Mucosa of stomach (tissue), 1 donor: ENCODE measurements around the gene SLC1A1.
"Not testable (repeated sequence)": the region's sequence is repeated elsewhere in the genome, so short reads cannot be mapped to it uniquely, and the experiment has no call there.

ENCODE experiments used
- H3K27me3 ChIP-seq: one replicate; pipeline ENCODE4 v1.7.0; 2013; ENCODE audit warnings: mild to moderate bottlenecking, low read length; ENCODE audit not compliant: control insufficient read depth, insufficient read depth
- H3K36me3 ChIP-seq: one replicate; pipeline ENCODE4 v1.7.0; 2013; ENCODE audit warnings: low read length; ENCODE audit not compliant: control insufficient read depth, insufficient read depth
- H3K4me1 ChIP-seq: one replicate; pipeline ENCODE4 v1.7.0; 2013; ENCODE audit warnings: mild to moderate bottlenecking, low read length; ENCODE audit not compliant: control insufficient read depth, insufficient read depth
- H3K4me3 ChIP-seq: one replicate; pipeline ENCODE4 v1.7.0; 2013; ENCODE audit warnings: low read length
- H3K9ac ChIP-seq: one replicate; pipeline ENCODE4 v1.7.0; 2013; ENCODE audit warnings: mild to moderate bottlenecking, low read length, moderate library complexity
- H3K9me3 ChIP-seq: one replicate; pipeline ENCODE4 v1.7.0; 2013; ENCODE audit warnings: mild to moderate bottlenecking, low read length, moderate library complexity; ENCODE audit not compliant: control insufficient read depth
- donor health status: Pancreatic carcinoma.

SLC1A1 gene

DNA sequence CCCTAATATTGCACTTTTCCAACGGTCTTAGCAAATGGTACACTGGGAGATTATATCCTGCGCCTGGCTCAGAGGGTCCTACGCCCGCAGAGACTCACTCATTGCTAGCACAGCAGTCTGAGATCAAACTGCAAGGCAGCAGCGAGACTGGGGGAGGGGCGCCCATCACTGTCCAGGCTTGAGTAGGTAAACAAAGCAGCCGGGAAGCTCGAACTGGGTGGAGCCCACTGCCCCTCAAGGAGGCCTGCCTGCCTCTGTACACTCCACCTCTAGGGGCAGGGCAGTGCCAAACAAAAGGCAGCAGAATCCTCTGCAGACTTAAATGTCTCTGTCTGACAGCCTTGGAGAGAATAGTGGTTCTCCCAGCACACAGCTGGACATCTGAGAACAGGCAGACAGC lies 41.1 kb downstream of the SLC1A1 start:
- H3K4me3 ChIP-seq, H3K27me3 ChIP-seq, H3K9me3 ChIP-seq, H3K36me3 ChIP-seq, H3K9ac ChIP-seq, H3K4me1 ChIP-seq: not testable (repeated sequence)

DNA sequence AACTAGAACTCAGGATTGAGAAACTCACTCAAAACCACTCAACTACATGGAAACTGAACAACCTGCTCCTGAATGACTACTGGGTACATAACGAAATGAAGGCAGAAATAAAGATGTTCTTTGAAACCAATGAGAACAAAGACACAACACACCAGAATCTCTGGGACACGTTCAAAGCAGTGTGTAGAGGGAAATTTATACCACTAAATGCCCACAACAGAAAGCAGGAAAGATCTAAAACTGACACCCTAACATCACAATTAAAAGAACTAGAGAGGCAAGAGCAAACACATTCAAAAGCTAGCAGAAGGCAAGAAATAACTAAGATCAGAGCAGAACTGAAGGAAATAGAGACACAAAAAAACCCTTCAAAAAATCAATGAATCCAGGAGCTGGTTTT lies 43.6 kb downstream of the SLC1A1 start:
- not testable (repeated sequence) for H3K9me3 ChIP-seq, H3K27me3 ChIP-seq, H3K9ac ChIP-seq, H3K4me1 ChIP-seq, H3K4me3 ChIP-seq, H3K36me3 ChIP-seq

DNA sequence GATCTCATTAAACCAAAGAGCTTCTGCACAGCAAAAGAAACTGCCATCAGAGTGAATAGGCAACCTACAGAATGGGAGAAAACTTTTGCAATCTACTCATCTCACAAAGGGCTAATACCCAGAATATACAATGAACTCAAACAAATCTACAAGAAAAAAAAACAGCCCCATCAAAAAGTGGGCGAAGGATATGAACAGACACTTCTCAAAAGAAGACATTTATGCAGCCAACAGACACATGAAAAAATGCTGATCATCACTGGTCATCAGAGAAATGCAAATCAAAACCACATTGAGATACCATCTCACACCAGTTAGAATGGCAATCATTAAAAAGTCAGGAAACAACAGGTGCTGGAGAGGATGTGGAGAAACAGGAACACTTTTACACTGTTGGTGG lies 45.9 kb downstream of the SLC1A1 start:
- H3K36me3 ChIP-seq, H3K9me3 ChIP-seq, H3K4me1 ChIP-seq, H3K9ac ChIP-seq, H3K27me3 ChIP-seq, H3K4me3 ChIP-seq: not testable (repeated sequence)

DNA sequence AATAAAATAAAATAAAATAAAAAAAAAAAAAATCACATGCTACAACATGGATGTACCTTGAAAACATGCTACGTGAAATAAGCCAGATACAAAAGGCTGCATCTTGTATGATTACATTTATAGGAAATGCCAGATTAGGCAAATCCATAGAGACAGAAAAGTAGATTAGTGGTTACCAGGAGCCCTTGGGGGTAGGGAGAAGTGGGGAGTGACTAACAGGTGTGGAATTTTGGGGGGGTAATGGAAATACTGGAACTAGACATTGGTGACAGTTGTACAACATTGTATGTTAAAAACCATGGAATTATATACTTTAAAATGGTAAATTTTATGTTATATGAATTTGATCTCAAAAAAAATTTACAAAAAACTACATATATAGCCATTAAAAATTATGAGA lies 47.3 kb downstream of the SLC1A1 start:
- Histone ChIP-seq H3K4me3 (no peak overlapping the region), H3K27me3 (no peaks in the 10 kb centered on the region), H3K9ac (no peak overlapping the region), H3K4me1 (no peaks in the 10 kb centered on the region), H3K36me3 (no peaks in the 10 kb centered on the region), H3K9me3 (no peaks in the 10 kb centered on the region)

DNA sequence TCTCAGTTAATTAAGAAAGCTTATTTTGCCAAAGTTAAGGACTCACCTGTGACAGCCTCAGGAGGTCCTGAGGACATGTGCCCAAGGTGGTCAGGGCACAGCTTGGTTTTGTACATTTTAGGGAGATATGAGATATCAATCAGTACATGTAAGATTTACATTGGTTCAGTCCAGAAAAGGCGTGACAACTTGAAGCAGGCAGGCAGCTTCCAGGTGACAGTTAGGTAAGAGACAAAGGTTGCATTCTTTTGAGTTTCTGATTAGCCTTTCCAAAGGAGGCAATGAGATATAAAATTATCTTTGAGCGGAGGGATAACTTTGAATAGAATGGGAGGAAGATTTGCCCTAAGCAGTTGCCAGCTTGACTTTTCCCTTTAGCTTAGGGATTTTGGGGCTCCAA lies 47.8 kb downstream of the SLC1A1 start:
- H3K27me3 ChIP-seq, result no peaks in the 10 kb centered on the region
- H3K36me3 ChIP-seq, result no peaks in the 10 kb centered on the region
- H3K4me1 ChIP-seq, result no peaks in the 10 kb centered on the region
- no peak overlapping the region for H3K9ac ChIP-seq
- no peak overlapping the region for H3K4me3 ChIP-seq
- H3K9me3 ChIP-seq, result no peaks in the 10 kb centered on the region

DNA sequence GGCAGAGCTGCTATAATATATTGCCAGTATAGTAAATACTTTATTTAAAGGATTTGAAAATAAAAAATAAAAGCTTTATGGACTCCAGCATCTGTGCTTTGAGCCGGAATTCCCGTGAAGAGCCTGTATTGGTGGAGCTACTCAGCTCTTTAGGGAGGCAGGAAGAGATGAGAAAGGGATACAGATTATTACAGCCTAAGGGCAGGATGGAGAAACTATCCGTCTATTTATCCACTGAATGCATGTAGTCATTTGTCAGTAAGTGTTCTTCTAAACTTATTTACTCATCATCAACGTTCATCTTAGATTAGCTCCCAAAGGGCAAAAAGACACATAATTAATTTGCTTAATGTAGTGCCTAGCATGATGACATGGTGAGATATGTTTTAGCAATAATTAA lies 48.4 kb downstream of the SLC1A1 start:
- Histone ChIP-seq H3K36me3 (no peaks in the 10 kb centered on the region), H3K27me3 (no peaks in the 10 kb centered on the region), H3K9me3 (no peaks in the 10 kb centered on the region), H3K4me3 (no peak overlapping the region), H3K9ac (no peak overlapping the region), H3K4me1 (no peaks in the 10 kb centered on the region)

DNA sequence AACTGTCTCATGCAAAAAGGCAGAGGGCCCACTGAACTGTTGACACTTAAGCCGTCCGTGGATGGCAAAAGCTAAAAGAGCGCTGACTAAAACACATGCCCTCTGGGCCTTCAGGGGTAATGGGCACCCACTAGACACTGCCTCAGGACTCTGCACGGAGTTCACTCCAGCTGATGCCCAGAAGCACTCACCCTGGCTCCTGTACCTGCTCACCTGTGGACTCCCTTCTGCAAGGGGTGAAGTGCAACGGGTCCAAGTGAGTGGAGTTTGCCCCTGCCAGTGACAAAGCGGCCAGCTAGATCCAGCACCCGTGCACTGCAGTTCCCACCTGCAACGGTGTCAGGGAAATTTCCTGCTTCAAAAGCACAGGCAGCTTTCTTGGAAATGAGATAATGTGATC lies 50.2 kb downstream of the SLC1A1 start:
- no peaks in the 10 kb centered on the region for H3K36me3 ChIP-seq
- H3K9ac ChIP-seq, result no peak overlapping the region
- no peak overlapping the region for H3K4me3 ChIP-seq
- H3K27me3 ChIP-seq, result no peaks in the 10 kb centered on the region
- no peaks in the 10 kb centered on the region for H3K4me1 ChIP-seq
- H3K9me3 ChIP-seq, result no peaks in the 10 kb centered on the region

DNA sequence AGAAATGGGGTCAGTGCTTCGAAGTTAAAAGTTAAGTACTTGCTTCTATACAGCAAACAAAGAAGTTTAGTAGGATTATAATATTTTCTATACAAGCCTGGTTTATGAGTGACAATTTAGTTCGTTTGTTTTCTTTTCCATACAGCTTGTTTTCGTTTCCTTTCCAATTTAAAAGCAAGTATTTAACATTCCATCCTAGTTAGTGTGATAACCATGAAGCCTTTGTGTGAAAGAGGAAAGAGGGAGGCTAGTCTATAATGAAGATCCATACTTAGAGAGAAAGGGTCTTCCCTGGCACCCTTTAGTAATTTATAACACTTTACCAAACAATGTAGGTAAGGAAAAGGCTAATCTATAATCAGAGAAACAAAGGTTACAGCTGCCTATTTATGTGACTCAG lies 51.0 kb downstream of the SLC1A1 start:
- Histone ChIP-seq H3K9me3 (no peaks in the 10 kb centered on the region), H3K9ac (no peak overlapping the region), H3K4me3 (no peak overlapping the region), H3K4me1 (no peaks in the 10 kb centered on the region), H3K36me3 (no peaks in the 10 kb centered on the region), H3K27me3 (no peaks in the 10 kb centered on the region)

DNA sequence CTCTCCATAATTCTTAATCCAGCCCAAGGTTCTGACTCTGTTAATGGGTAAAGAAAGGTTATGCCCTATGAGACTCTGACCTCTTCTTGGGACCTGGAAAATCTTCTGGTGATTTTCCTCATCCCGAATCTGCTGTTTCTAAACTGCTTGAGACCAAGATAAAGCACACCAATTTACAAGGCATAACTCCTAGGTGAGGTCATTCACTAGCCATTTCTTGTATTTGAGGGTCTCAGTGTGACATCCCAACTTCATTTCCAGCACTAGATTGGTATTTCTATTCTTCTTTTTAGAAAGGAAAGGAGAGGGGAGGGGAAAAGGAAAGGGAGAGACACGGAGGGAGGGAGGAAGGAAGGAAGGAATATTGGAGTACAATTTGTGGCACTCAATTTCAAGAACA lies 51.6 kb downstream of the SLC1A1 start:
- H3K4me3 ChIP-seq, result no peak overlapping the region
- no peaks in the 10 kb centered on the region for H3K9me3 ChIP-seq
- H3K9ac ChIP-seq, result no peak overlapping the region
- H3K27me3 ChIP-seq, result no peaks in the 10 kb centered on the region
- H3K36me3 ChIP-seq, result no peaks in the 10 kb centered on the region
- no peaks in the 10 kb centered on the region for H3K4me1 ChIP-seq

DNA sequence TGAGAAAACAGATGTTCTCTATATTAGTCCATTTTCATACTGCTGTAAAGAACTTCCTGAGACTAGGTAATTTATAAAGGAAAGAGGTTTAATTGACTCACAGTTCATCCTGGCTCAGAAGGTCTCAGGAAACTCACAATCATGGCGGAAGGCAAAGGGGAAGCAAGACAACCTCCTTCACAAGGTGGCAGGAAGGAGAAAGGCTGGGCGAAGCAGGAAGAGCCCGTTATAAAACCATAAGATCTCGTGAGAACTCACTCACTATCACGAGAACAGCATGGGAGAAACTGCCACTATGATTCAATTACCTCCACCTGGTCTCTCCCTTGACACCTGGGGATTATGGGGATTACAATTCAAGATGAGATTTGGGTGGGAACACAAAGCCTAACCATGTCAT lies 54.4 kb downstream of the SLC1A1 start:
- H3K9ac ChIP-seq, H3K27me3 ChIP-seq, H3K9me3 ChIP-seq, H3K36me3 ChIP-seq, H3K4me3 ChIP-seq, H3K4me1 ChIP-seq: not testable (repeated sequence)

DNA sequence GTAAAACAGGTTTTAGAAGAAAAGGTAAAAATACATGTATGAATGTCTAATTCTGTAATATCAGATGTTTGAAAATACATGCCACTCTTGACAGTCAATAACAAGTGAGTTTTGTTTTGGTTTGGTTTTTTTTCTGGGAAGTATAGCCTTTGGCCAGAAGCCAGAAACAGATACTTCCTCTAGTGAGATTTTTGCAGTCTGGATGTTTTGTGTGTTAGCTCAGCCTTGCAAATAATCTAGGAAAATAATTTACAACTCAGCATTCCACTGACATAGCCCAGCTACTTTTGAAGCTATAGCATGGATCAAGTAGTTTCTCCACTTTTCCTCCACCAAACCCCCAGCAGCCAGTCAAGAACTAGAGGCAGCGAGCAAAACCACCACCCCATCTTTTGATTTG lies 56.7 kb downstream of the SLC1A1 start:
- no peaks in the 10 kb centered on the region for H3K27me3 ChIP-seq
- no peaks in the 10 kb centered on the region for H3K36me3 ChIP-seq
- no peak overlapping the region for H3K9ac ChIP-seq
- H3K4me1 ChIP-seq, result peaks cover 4% of the 10 kb centered on the region
- no peaks in the 10 kb centered on the region for H3K9me3 ChIP-seq
- no peak overlapping the region for H3K4me3 ChIP-seq

DNA sequence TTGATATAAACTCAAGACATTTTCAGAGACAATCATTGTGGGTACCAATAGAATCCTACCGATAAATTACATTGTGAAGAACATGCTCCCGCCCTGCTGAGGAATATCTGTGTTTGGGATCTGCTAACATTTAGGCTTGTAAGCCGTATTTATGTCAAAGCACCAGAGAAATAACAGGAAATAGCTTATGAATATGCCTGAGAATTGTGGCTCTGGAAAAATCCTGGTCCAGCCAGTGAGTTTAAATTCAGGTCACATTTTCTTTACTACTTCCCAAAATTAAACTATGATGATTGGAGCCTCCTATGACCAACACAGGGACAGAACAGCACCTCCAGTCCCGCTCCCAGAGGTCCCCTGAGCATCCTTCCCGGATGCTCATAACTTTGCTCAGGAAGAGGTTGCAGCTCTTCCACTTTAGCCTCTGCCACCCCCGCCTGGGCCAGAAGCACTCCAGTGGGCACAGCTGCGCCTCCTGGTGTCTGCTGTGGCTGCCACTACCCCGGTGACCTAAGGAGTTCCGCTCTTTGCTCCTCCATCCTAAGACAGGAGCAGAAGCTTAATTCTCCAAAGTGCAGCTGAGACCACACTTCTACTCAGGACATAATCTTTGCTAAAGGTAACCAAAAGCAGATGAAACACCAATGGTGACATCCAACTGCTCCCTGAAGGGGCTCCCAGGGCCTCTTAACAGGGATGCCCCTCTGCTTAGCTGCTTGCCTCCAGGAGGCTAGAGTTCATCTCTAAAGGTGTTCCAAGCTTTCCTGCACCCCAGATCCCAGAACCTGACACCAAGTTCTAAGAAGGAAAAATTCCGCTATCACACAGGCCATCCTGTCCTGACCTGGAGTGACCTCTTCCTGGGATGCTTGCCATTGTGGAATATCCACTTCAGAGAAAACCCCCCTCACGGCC lies 58.8 kb downstream of the SLC1A1 start:
- no peak overlapping the region for H3K9ac ChIP-seq
- H3K4me3 ChIP-seq, result no peak overlapping the region
- no peaks in the 10 kb centered on the region for H3K36me3 ChIP-seq
- no peaks in the 10 kb centered on the region for H3K9me3 ChIP-seq
- peaks cover 4% of the 10 kb centered on the region for H3K4me1 ChIP-seq
- H3K27me3 ChIP-seq, result no peaks in the 10 kb centered on the region
